Testis (tissue), 3 donors: Measurements from ENCODE around the gene IGF1R. TPM values are rescaled to one million over a fixed set of nuclear protein-coding genes. Genes with fewer than 3 reads are reported as not detected.
A peak's percentile ranks its signal among the peaks of the same experiment; 100 is the strongest.

Experiments
- DNase-seq: peaks from one replicate; pipeline ENCODE4 v3.0.0-alpha.2; 2019
- H3K27ac ChIP-seq, 2 donors: fragments of 200-600 bp; sonication (generic); one replicate each; pipeline ENCODE4 v1.5.1; 2019
- H3K27me3 ChIP-seq: fragments of 200-600 bp; sonication (generic); one replicate; pipeline ENCODE4 v1.5.1; 2019
- H3K36me3 ChIP-seq: fragments of 200-600 bp; sonication (generic); one replicate; pipeline ENCODE4 v1.5.1; 2017; ENCODE audit warnings: low read depth; ENCODE audit errors: missing control alignments
- H3K4me1 ChIP-seq: fragments of 200-600 bp; sonication (generic); one replicate; pipeline ENCODE4 v1.5.1; 2019
- H3K4me3 ChIP-seq, 2 donors: fragments of 200-600 bp; sonication (generic); one replicate each; pipeline ENCODE4 v1.5.1; 2017 to 2019
- H3K9me3 ChIP-seq: fragments of 200-600 bp; sonication (generic); one replicate; pipeline ENCODE4 v1.5.1; 2017
- POLR2A ChIP-seq: fragments of 450-650 bp; IDR thresholded peaks from one replicate; pipeline ENCODE4 v1.6.1; 2017; ENCODE audit warnings: antibody characterized with exemption, mild to moderate bottlenecking, moderate library complexity
- WGBS, 2 donors: methylation state at CpG; one replicate each; pipeline ENCODE4 v1.1.5; 2018; 5-methylcytosine and 5-hydroxymethylcytosine counted together
- intact Hi-C: fragments of 100-400 bp; cut with DNase I; formaldehyde crosslinking; loops from one replicate; pipeline ENCODE4 v1.15.1; 2023; ENCODE audit warnings: low total_unique reads
- polyA plus RNA-seq: library from polyadenylated mRNA; stranded (reverse); fragments of 350-450 nt; fragmentation: Illumina TruSeq; extraction: RNeasy Lipid Tissue Mini Kit (QIAGEN cat#74804); gene quantifications from one replicate; pipeline ENCODE4 v1.2.3, GENCODE V29; 2014; ENCODE audit warnings: low read depth, low replicate concordance; ENCODE audit not compliant: insufficient read depth
- total RNA-seq, 2 donors: library from RNA; depleted of rRNA; stranded (reverse); fragments of >200 nt; gene quantifications; one replicate each; pipeline ENCODE4 v1.2.3, GENCODE V29; 2016
- TF ChIP-seq, protein P1 (sequence below), 3 experiments: fragments of 450-650 bp in 2 of 3; fragments of 200-600 bp in 1 of 3; sonication (generic) in 1 of 3; IDR thresholded peaks; one replicate each; pipeline ENCODE4 v1.5.1; 2016 to 2019; ENCODE audit warnings: antibody characterized with exemption in 3 of 3, mild to moderate bottlenecking in 2 of 3, moderate library complexity in 1 of 3

IGF1R gene
- total and polyA plus RNA-seq, 3 donors from 2014 or later, result 25.8 to 172 (median 157) TPM

DNA sequence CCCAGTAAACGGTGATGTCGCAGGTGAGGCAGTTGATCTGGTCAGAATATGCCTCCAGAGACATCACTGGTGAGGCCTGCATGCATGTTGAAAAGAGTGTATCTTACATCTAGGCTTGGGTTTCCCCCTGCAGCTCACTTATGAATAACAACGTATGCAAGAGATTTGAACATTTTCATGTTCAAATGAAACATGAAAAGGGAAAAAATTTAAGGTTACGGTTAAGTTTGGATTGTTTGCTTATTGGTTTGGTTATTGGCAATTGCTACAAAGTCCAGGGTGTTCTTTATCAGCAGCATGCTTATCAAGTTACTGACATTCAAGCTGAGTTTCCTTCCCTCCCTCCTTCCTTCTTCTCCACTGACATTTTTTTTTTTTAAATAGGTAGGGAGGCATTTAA, 123.2 kb downstream of the IGF1R start:
- 54 to 59% methylated on average over 4 of the region's 4 CpGs for WGBS, 2 donors
- TF ChIP-seq, protein P1, sequence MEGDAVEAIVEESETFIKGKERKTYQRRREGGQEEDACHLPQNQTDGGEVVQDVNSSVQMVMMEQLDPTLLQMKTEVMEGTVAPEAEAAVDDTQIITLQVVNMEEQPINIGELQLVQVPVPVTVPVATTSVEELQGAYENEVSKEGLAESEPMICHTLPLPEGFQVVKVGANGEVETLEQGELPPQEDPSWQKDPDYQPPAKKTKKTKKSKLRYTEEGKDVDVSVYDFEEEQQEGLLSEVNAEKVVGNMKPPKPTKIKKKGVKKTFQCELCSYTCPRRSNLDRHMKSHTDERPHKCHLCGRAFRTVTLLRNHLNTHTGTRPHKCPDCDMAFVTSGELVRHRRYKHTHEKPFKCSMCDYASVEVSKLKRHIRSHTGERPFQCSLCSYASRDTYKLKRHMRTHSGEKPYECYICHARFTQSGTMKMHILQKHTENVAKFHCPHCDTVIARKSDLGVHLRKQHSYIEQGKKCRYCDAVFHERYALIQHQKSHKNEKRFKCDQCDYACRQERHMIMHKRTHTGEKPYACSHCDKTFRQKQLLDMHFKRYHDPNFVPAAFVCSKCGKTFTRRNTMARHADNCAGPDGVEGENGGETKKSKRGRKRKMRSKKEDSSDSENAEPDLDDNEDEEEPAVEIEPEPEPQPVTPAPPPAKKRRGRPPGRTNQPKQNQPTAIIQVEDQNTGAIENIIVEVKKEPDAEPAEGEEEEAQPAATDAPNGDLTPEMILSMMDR (IDR thresholded peaks at IDR 0.05), result no peak
- no peak for TF ChIP-seq POLR2A
- no peaks in the 10 kb centered on the region for H3K27me3 ChIP-seq
- H3K27ac ChIP-seq, result peak overlapping the region in 1 of 2 donors; percentile 24
- H3K4me3 ChIP-seq, result no peak overlapping the region
- H3K9me3 ChIP-seq, result no peaks in the 10 kb centered on the region
- H3K36me3 ChIP-seq, result no peaks in the 10 kb centered on the region
- intact Hi-C loops, result no loop called here
- peaks cover 35% of the 10 kb centered on the region for H3K4me1 ChIP-seq
- DNase-seq, result no peak

GRCh38 chr15:98772895-98773294, 124.6 kb downstream of the IGF1R start:
- no peaks in the 10 kb centered on the region for H3K36me3 ChIP-seq

DNA sequence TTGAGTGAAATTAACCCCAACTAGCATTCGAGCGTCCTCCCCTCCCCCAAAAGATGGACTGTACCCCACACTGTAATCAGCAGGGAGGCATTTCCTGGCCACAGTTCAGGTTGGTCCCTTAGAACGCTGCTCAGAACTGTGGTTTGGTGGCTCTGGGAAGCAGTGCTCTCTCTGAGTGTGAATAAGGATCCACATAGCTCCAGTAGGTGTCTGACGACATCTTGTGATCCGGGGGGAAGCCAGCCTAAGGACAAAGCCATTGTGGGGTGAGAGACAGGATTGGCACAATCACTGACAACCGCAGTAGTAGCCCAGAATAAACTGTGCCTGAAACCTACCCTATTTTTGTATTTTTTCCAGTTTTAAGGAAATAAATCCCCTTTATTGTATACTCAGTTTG, 125.3 kb downstream of the IGF1R start:
- no peak for DNase-seq
- intact Hi-C loops, result no loop called here
- Histone ChIP-seq H3K9me3 (no peaks in the 10 kb centered on the region), H3K27ac (peak overlapping the region; percentile 31 to 44), H3K36me3 (no peaks in the 10 kb centered on the region), H3K4me3 (no peak overlapping the region), H3K4me1 (peaks cover 50% of the 10 kb centered on the region), H3K27me3 (no peaks in the 10 kb centered on the region)
- WGBS, 2 donors, result 70 to 79% methylated on average over 5 to 6 of the region's 6 CpGs
- TF ChIP-seq POLR2A, result no peak

More at GRCh38 chr15:98772895-98773294, 124.6 kb downstream of the IGF1R start:
- Histone ChIP-seq H3K9me3 (no peaks in the 10 kb centered on the region), H3K27ac (peak overlapping the region; percentile 31 to 44), H3K4me1 (peaks cover 45% of the 10 kb centered on the region), H3K4me3 (no peak overlapping the region), H3K27me3 (no peaks in the 10 kb centered on the region)
- DNase-seq, result no peak
- intact Hi-C loops, result no loop called here
- TF ChIP-seq POLR2A, result no peak
- TF ChIP-seq, protein P1 (IDR thresholded peaks at IDR 0.05), result no peak
- 71 to 72% methylated on average over 3 of the region's 3 CpGs for WGBS, 2 donors

DNA sequence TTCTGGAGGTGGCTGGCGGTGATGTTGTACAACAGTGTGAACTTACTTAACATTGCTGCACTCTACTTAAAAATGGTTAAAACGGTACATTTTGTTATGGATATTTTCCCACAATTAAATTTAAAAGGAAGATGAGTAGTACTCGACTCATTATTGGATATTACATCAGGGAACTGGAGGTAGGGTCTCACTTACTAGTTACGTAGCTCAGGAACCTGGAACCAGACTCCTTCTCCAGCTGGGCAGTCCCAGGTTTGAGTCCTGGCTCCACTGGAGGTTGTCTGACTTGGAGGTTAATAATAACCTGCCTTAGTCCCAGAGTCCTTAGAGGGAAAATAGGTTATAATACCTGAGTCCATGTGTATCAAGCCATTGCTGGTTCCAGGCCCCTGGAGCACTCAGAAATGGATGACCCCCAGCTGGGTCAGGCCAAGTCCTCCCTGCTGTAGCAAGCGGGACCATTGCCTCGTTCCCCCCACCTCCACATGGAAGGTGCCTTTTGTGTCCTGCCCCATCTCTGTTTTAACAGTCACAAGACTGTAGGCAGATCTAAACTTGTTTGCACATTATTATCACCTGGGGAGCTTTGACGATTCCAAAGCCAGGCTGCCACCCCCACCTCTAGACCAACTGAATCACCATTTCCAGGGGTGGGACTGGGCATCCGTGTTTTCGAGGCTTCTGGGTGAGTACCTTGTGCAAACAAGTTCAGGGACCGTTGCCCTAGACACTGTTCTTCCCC, 126.6 kb downstream of the IGF1R start:
- intact Hi-C loops, result no loop called here
- no peaks in the 10 kb centered on the region for H3K9me3 ChIP-seq
- no peaks in the 10 kb centered on the region for H3K27me3 ChIP-seq
- H3K36me3 ChIP-seq, result no peaks in the 10 kb centered on the region
- DNase-seq, result no peak
- TF ChIP-seq POLR2A, result no peak
- TF ChIP-seq, protein P1 (IDR thresholded peaks at IDR 0.05), result no peak
- H3K4me3 ChIP-seq, result no peak overlapping the region
- H3K4me1 ChIP-seq, result peaks cover 61% of the 10 kb centered on the region
- no peak overlapping the region for H3K27ac ChIP-seq
- 86 to 89% methylated on average over 9 to 10 of the region's 10 CpGs for WGBS, 2 donors

GRCh38 chr15:98775498-98776230, 127.3 kb downstream of the IGF1R start:
- Histone ChIP-seq H3K4me3 (no peak overlapping the region), H3K9me3 (no peaks in the 10 kb centered on the region), H3K27ac (peak overlapping the region in 1 of 2 donors; percentile 77), H3K4me1 (peaks cover 61% of the 10 kb centered on the region), H3K27me3 (no peaks in the 10 kb centered on the region), H3K36me3 (no peaks in the 10 kb centered on the region)
- no peak for TF ChIP-seq POLR2A
- TF ChIP-seq, protein P1 (IDR thresholded peaks at IDR 0.05), result no peak
- intact Hi-C loops, result no loop called here
- 86 to 89% methylated on average over 7 of the region's 7 CpGs for WGBS, 2 donors
- DNase-seq, result no peak
